ENCODE data around the gene PARD3.

- no peak for TF ChIP-seq POLR2AphosphoS5 (IDR thresholded peaks at IDR 0.05; ENCODE audit: low read depth, low read length)
- no peak for TF ChIP-seq REST (IDR thresholded peaks at IDR 0.05; ENCODE audit: insufficient read depth in 1 of 2, low read depth in 2 of 2, low read length in 2 of 2)
- no peak for TF ChIP-seq SIN3A (IDR thresholded peaks at IDR 0.05; ENCODE audit: borderline replicate concordance, insufficient read depth, low read length)
Measured at GRCh38 chr10:34179280-34179679, 635.8 kb downstream of the PARD3 start.
